D341Med (cell line): ENCODE measurements around the gene GREB1.

Source experiments
- DNase-seq: peaks from one replicate; pipeline ENCODE4 v3.0.0; 2012; ENCODE audit warnings: low spot score

The GREB1 gene

DNA sequence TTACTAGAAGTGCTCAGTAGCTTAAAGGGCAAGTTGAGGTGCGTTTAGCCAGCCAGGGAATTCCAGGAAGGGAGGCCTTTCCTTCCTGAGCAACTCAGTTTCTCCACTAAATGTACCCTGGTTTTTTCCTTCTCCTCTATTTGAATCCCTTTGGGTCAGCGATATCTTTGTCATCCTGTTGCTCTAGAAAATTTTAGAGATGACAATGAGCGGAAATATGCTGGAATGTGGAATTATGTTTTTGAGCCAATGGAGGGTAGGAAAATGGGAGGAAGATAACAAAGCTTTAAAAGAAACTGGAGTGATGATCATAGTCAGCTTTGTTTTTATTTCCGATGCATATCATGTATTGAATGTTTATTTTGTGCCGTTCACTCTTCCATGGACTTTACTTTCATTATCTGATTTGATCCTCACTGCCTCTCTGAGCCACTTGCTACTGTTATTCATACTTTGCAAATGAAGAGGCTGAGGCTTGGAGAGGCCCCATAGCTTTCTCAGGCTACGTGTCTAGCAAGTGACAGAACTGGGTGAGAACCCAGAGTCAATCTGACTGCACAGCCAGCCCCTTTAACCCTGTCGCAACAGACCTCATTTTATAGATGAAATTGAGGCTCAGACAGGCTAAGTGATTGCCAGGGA, 68.8 kb downstream of the GREB1 start:
- DNase-seq = no peak

DNA sequence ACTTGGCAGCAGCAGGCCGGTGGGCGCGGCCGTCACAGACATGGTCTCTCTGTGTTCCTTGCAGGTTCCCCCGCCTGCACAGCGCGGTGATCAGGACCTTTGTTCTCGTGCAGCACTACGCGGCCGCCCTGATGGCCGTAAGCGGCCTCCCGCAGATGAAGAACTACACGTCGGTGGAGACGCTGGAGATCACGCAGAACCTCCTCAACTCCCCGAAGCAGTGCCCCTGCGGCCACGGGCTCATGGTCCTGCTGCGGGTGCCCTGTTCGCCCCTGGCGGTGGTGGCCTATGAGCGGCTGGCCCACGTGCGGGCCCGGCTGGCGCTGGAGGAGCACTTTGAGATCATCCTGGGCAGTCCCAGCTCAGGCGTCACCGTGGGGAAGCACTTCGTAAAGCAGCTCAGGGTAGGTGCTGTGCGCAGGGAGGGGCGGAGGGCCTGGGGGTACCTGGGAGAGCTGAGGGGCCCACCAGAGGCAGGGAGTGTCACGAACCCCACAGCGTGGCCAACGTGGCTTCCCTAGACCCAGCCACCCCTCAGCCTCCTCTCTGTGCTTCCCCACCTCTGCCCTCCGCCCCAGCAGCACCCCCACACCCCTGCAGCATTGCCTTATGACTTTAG, 76.9 kb downstream of the GREB1 start:
- no peak for DNase-seq

DNA sequence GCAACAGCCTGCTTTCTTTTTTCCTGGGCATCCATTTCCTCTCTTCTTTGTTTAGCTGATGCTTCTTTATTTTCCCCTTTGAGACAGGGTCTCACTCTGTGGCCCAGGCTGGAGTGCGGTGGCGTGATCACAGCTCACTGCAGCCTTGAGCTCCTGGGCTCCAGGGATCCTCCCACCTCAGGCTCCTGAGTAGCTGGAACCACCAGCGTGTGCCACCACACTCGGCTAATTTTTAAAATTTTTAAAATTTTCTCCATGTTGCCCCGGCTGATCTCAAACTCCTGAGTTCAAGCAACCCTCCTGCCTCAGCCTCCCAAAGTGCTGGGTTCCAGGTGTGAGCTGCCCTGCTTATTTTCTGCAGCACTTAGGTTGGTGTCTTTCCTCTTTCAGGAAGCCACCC, 77.4 kb downstream of the GREB1 start:
- DNase-seq = no peak

DNA sequence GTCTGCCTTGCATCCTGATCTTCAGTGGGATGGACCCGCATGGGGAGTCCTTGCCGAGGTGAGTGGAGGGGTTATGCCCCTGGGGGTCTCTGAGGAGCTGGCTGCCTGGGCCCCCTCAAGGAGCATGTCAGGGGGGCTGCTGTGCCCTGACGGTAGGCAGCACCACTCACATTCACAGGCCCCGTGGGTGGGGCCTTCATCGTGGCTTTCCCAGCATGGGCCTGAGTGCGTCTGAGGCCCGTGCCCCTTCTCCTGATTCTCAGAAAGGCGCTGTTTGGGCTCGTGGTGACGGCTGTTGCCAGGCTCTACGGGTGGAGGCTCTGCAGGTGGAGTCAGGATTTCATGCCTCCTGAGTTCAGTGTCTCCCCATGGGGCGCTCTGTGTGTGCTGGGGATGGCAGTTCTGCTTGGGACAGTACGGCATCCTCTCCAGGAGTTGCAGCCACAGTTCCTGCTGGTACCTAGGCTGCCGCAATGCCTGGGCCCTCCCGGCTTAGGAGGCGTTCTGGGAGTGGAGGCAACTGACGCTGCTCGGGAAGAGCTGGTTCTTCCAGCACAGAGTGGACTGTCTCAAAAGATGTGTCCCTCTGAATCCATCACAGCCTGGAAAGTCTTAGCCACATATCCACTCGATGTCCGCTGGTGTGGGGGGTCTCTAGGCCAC, 78.8 kb downstream of the GREB1 start:
- no peak for DNase-seq

DNA sequence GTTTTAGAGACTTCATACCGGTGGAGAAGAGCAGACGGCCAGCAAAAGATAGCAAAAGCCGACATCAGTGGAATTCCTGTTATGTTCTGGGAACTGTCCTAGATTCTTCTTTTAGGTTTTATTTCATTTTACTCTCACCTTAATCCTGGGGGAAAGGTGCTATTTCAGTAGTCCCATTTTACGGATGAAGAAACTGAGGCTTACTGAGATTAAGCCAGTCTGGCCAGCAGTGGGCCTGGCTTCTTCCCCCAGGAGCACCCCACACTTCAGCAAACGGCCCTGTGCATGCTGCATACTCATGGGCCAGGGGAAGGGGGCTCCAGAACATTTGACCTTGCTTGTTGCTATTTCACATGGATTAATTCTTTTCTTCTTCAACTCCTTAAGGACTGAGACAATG, 79.5 kb downstream of the GREB1 start:
- DNase-seq = no peak

DNA sequence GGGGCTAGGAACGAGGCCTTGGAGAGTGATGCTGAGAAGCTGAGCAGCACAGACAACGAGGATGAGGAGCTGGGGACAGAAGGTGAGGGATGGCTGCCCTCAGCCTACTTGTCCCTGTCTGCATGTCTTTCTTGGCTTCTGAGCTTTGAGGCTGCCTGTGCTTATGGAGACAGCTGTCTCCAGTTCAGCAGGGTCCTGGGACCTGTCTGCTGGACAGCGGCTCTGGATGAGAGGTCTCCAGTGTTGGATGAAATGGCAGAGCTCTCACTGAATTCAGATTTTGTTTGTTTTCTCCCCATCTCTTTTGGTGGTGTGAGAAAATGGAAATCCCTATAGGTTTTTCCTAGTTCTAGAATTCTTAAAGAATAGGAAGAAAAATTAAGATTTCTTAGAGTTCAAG, 81.4 kb downstream of the GREB1 start:
- DNase-seq = no peak

DNA sequence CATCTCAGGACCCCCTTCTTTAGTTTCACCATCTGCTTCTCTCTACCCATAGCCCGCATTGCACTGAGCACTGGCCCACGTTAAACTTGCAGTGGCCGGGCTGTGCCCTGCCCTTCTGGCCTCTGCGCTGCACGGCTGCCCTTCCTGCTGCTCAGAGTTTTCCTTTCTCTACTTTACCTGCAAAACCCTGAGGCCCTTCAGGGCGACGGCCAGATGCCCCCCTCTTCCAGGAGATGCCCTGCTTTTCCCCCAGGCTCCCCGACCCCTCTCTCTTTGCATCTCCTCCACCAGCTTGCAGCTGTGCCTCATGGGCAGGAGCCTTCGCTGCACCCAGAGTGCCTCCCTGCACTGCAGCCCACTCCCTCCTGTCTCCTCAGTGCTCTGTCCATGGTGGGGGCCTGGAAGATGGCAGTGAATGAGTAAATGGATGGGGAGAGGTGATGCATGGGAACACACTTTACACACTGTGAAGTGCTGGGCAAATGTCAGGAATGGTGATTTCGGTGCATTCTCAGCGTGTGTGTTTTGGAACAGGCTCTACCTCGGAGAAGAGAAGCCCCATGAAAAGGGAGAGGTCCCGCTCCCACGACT, 82.3 kb downstream of the GREB1 start:
- no peak for DNase-seq

DNA sequence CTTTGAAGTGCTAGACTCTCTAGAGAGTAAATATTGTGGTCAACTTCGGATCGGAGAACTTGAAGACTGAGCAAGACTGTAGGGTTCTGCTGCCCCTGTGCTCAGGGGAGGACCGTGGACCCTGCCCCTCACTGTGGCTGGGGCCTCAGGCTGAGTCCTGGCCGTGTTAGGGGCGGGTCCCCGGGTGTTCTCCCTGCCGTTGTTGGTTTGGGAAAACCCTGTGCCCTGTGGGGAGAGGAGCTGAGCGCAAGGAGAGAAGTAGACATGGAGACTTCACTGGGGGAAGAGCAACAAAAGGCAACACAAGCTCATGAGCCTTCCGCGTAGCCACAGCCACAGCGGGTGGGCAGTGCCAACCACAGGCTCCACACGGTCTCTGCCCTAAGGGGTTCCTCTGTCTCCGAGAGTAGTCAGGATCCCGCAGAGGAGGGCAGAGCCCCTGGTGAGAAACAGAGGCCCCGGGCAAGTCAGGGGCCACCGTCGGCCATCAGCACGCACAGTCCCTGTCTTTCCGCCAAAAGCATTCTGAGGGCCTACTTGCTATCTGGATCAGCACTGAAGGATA, 83.1 kb downstream of the GREB1 start:
- DNase-seq = no peak

DNA sequence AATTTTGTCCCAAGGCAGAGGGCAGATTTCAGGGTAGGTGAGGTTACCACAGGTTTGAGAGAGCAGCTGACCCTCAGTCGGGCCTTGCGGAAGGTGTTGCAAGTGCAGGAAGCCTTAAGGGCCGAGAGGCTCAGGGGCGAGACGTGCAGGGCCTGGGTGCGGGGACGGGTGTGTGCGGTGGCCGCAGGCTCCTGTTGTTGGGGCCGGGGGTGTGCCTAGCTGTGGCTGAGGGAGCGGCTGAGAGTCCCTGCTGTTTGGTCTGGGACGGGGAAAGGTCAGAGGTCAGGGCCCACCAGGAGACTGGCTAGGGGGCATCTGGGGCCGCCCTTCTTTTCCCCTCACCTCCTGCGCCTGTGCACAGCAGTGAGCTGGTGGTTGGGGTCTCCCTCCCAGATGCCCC, 83.7 kb downstream of the GREB1 start:
- no peak for DNase-seq

DNA sequence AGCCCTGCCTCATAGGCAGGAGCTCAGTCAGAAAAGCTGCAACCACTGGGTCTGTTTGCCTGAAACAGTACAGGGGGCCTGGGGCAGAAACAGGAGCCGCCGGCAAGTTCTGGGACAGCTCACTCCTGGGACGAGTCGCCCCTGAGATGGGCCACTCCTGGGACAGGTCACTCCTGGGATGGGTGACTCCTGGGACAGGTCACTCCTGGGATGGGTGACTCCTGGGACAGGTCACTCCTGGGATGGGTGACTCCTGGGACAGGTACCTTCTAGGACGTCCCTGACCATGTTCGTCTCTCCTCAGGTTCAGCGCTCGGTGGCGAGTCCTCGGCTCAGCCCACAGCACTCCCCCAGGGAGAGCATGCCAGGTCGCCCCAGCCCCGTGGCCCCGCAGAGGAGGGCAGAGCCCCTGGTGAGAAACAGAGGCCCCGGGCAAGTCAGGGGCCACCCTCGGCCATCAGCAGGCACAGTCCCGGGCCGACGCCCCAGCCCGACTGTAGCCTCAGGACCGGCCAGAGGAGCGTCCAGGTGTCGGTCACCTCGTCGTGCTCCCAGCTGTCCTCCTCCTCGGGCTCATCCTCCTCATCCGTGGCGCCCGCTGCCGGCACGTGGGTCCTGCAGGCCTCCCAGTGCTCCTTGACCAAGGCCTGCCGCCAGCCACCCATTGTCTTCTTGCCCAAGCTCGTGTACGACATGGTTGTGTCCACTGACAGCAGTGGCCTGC, 84.3 kb downstream of the GREB1 start:
- no peak for DNase-seq

DNA sequence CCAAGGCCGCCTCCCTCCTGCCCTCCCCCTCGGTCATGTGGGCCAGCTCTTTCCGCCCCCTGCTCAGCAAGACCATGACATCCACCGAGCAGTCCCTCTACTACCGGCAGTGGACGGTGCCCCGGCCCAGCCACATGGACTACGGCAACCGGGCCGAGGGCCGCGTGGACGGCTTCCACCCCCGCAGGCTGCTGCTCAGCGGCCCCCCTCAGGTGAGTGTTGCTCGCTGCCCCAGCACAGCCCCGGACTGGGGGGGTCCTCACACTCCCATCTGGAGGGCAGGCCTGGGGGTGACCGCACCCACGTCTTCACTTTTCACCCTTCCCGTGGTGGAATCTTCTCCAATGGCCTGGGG, 84.8 kb downstream of the GREB1 start:
- no peak for DNase-seq

DNA sequence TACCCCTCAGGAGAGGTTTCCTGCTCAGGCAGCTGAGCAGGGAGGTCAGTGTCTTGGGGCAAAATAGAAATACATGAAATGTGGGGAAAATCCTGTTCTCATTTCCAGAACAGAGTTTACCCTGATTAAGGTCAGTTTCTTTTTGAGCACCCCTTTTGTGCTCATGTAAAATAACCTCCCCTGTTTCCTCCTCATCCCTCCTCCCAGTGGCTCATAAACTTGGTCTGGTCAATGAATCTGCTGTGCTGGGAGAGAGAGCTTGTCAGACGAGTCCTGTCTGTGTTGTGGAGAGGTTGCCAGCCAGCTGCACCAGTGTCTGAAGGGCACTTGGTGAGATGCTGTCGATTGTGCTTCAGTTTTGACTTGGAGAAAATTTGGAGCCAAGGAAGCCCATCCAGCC, 87.6 kb downstream of the GREB1 start:
- DNase-seq = no peak

DNA sequence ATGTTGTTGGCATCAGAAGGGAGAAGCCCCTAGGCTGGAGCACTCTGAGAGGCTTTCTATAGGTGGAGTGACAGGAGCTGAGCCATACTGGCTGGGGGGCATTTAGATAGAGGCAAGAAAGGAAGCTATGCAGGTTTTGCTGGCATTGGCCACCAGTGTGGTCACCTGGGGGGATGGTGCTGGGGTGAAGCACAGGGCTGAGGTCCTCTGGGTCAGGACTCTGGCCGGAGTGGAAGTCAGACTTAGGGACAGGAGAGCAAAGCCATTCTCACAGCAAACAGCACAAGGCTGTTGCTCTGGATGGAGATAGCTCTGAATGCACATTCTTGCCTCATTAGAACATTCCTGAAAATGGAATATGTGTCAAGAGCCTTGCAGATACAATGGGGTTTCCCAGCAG, 88.8 kb downstream of the GREB1 start:
- DNase-seq = no peak

DNA sequence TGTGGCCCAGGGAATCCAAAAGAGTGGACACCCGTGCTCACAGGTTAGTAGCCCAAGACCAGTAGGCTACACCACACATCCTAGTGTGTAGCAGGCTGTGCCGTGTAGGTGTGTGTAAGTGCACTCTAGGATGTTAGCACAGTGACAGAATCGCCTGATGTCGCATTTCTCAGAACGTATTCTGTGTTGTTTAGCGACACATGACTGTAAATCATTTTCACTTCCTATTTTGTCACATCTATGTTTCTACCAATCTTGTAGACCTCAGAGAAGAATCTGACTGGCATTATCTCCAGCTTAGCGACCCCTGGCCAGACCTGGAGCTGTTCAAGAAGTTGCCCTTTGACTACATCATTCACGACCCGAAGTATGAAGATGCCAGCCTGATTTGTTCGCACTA, 91.0 kb downstream of the GREB1 start:
- DNase-seq = no peak

DNA sequence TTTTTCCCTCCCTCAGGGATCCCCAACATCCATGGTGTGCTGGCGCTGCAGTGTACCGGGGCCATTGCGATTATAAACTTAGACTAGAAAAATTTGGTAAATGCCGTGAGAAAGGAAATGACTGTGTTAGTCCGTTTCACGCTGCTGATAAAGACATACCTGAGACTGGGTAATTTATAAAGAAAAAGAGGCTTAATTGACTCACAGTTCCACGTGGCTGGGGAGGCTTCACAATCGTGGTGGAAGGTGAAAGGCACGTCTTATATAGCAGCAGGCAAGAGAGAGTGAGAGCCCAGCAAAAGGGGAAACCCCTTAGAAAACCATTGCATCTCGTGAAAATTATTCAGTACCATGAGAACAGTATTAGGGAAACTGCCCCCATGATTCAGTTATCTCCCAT, 91.8 kb downstream of the GREB1 start:
- no peak for DNase-seq

DNA sequence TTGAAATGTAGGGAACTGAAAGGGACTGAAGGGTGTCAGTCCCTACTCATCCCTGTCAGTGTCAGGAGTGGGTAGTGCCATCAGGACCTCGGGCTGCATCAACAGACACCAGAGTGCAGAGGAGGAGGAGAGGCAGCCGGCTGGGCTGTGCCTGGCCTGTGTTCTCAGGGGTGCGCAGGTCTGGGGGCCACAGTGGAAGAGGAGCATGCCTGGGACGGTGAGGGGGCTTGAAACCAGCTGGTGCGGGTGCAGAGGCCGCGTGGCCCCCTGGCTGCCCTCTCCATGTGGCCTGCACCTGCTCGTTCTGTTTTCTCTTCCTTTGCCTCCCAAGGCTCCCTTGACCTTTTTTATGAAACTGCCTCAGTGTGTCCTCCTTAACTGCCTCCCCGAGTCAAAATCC, 94.8 kb downstream of the GREB1 start:
- no peak for DNase-seq

DNA sequence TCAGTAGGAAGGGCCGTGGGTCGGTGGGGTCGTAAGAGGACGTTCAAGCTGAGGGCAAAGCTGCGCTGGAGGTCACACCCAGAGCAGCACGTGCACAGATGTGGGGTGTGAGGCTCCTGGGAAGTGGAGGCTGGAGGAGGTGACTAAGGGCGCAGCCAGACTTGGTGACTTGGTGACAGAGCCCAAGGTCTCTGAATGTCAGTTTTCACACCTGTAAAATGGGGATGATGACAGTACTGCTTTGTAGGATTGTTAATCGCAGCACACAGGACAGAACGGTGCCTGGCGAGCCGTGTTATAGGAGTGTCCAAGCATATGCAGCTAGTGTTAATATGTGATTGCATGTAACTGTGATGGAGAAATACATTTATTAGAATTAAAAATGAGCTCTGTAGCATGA, 95.4 kb downstream of the GREB1 start:
- no peak for DNase-seq

DNA sequence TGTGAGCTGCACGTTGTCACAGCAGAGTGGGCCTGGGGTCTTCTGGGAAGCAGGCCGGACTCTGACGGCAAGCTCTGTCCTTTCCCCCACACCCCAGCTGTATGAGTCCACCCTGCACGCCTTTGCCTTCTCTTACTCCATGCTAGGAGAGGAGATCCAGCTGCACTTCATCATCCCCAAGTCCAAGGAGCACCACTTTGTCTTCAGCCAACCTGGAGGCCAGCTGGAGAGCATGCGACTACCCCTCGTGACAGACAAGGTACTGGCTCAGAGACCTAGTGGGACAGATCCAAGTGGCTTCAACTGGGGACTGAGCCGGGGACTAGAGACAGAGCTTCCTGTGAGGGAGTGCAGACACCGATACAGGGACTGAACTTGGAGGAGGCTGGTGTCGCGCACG, 96.0 kb downstream of the GREB1 start:
- DNase-seq = no peak

DNA sequence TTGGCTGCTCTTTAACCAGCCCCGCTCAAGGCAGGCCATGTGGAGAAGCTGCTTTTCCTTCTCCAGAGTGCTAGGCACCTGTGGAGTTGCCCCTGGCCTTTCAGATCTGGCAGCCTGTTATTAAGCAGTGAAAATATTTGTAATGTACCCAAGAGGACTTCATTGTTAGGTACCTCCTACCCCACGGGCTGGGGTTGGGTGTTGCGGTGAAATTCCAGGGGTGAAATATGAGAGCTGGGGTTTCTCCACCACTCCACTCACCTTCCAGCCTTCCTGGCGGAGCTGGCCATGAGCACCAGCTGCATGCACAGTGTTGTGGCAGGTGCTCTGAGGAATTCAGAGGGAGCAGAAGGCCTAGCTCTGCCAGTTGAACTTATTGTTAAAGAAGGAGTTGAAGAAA, 97.0 kb downstream of the GREB1 start:
- no peak for DNase-seq

DNA sequence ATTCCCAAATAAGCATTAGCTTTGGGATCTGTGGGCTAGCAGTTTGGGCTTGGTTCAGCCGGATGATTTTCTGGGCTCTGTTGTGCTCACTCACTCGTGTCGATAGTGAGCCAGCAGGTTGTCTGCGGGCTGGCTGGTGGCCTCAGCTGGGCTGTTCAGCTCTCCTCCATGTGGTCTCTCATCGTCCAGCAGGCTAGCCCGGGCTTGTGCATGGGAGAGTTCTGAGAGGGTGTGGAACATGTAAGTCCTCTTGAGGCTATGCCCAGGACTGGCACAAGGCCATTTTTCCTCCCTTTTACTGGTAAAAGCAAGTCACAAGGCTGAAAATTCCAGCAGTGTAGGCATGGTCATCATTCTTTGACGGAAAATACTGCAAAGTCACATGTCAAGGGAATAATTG, 97.6 kb downstream of the GREB1 start:
- no peak for DNase-seq

DNA sequence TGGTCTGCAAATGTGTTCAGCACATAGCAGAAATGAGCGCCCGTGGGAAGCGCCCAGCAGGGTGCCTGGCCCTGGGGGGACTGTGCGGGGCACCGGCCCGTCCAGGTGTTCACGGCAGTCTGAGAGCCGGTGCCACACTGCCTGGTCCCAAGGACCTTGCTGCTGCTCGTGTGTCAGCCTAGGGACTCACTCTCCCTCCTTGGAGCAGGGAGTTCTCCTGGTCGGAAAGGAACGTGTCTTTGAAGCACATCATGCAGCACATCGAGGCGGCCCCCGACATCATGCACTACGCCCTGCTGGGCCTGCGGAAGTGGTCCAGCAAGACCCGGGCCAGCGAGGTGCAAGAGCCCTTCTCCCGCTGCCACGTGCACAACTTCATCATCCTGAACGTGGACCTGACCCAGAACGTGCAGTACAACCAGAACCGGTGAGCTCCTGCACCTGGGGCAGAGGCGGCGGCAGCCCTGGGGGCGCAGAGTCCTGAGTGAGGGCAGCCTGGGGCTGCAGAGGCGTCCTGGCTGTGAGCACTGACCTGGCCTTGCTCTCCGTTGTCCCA, 100.2 kb downstream of the GREB1 start:
- DNase-seq = no peak

DNA sequence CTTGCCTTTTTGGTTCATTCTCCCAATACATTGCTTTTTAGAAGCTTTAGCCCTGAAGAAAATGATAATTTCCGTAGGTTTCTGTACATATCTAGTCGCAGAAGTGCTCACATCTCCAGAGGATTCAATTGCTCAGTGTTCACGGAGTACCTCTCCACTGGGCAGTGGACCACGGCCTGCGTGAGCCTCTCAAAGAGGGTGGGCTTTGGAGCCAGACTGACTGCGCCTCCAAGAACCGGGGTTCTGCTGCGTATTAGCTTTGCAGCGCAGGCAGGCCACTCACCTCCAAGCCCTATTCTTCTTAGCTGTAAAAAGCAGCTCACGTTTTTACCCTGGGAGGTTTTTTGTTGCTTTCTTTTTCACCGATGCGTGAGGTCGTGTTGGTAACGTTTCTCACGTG, 100.7 kb downstream of the GREB1 start:
- DNase-seq = no peak
